ENCODE results near the gene CDSN.

CDSN gene

GRCh38 chr6:31162463-31163165, 42.4 kb upstream of the CDSN start:
- TF ChIP-seq, protein P1, sequence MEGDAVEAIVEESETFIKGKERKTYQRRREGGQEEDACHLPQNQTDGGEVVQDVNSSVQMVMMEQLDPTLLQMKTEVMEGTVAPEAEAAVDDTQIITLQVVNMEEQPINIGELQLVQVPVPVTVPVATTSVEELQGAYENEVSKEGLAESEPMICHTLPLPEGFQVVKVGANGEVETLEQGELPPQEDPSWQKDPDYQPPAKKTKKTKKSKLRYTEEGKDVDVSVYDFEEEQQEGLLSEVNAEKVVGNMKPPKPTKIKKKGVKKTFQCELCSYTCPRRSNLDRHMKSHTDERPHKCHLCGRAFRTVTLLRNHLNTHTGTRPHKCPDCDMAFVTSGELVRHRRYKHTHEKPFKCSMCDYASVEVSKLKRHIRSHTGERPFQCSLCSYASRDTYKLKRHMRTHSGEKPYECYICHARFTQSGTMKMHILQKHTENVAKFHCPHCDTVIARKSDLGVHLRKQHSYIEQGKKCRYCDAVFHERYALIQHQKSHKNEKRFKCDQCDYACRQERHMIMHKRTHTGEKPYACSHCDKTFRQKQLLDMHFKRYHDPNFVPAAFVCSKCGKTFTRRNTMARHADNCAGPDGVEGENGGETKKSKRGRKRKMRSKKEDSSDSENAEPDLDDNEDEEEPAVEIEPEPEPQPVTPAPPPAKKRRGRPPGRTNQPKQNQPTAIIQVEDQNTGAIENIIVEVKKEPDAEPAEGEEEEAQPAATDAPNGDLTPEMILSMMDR (IDR thresholded peaks at IDR 0.05; ENCODE audit: insufficient read depth, low read depth, low read length, missing control alignments) = no peak
- no peak overlapping the region for H3K4me3 ChIP-seq (ENCODE audit: low read length)
- no peak for DNase-seq (ENCODE audit: low read depth)

- DNase-seq (ENCODE audit: low read depth) = no peak
- H3K4me3 ChIP-seq (ENCODE audit: low read length) = no peak overlapping the region
- TF ChIP-seq, protein P1 (IDR thresholded peaks at IDR 0.05; ENCODE audit: insufficient read depth, low read depth, low read length, missing control alignments) = no peak
Measured at GRCh38 chr6:31161216-31162126, 41.2 kb upstream of the CDSN start.

- peak overlapping the region; percentile 84 for H3K4me3 ChIP-seq (ENCODE audit: low read length)
- peak; percentile 66 for DNase-seq (ENCODE audit: low read depth)
- TF ChIP-seq, protein P1 (IDR thresholded peaks at IDR 0.05; ENCODE audit: insufficient read depth, low read depth, low read length, missing control alignments) = no peak
Measured at GRCh38 chr6:31158863-31159855, 38.9 kb upstream of the CDSN start.

DNA sequence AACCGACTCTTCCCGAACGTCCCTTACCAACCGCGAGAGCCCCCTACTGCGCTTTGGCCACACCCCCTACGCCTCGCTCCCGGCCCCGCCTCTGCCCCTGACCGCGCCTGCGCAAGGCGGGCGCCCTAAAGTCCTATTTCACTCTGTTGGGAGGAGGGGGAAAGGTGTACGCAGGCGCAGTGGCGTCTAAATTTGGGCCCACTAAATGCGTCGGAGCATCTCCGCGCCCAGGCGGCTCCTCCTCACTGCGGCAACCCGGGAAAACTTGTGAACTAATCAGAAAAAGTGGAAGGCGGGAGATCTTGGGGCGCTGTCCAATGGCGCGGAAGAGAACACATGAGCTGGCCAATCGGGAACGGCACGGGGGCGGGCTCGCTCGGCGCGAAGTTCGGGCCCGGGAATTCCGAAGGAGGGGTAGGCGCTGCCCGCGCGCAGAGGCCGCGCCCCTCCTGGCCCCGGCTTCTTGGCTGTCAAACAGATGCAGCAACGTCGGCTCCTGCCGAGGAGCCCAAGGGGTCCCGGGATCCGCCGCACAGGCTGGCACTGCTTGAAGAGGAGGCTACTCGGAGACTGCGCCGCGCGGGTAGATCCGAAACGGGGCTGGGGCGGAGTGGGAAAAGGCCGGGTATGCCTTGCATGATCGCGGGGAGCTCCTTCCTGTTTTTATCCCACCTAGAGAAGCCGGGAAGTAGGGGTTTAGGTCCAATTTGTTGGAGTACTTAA, 38.1 kb upstream of the CDSN start, which contains the start of gene TCF19:
Gene TCF19 (plus strand): TSS at position 450 of the 723 bp plus-strand sequence. CDS start 881 bp downstream, outside the sequence.
- H3K4me3 ChIP-seq (ENCODE audit: low read length) = peak within 1 kb of the TSS; percentile 84
- TF ChIP-seq, protein P1 (IDR thresholded peaks at IDR 0.05; ENCODE audit: insufficient read depth, low read depth, low read length, missing control alignments) = no peak
- peak; percentile 99 for DNase-seq (ENCODE audit: low read depth)

DNA sequence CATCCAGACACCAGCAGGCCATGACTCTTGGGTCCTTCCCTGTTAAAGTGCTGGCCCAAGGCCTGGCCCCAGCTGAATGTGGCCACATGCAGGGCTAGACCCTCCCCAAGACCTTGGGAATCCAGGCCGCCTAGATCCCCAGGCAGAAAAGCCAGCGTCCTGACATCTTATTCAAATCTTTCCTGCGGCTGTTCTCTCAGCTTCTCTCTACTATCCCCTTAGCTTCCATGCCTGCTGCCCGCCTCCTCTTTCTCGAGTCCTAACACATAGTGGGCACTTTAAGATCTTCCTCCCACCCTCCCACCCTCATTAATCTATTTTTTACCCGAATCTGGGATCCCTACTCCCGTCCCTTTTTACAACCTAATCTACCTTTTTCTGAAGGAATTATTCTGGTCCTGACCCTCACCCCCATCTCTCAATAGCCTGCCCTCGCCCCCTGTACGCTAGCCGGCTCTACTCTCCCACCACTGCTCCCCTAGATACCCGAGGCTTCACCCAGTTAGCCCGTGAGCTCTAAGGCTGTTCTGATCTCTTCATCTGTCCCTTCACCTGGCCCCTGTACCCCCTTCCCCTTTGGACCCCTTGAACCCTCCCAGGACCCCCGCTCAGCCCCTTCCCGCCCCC, 37.4 kb upstream of the CDSN start, which contains the start of gene CCHCR1:
Gene CCHCR1 (minus strand): TSS at position 290 of the 627 bp plus-strand sequence. CDS start 202 bp downstream, at position 88.
- H3K4me3 ChIP-seq (ENCODE audit: low read length) = peak within 1 kb of the TSS; percentile 84
- DNase-seq (ENCODE audit: low read depth) = no peak
- TF ChIP-seq, protein P1 (IDR thresholded peaks at IDR 0.05; ENCODE audit: insufficient read depth, low read depth, low read length, missing control alignments) = no peak

Measured in epithelial cell of esophagus (primary cell).